ENCODE measurements around the gene DIP2A.
A peak's percentile ranks its signal among the peaks of the same experiment; 100 is the strongest.
"Not testable (repeated sequence)": the region's sequence is repeated elsewhere in the genome, so short reads cannot be mapped to it uniquely, and the experiment has no call there.

DIP2A gene

GRCh38 chr21:46555678-46556077, 97.0 kb downstream of the DIP2A start:
- no peak for DNase-seq (ENCODE audit: low spot score)

- no peak for DNase-seq (ENCODE audit: low spot score)
Measured at GRCh38 chr21:46556802-46557201, 98.1 kb downstream of the DIP2A start.

GRCh38 chr21:46557469-46557868, 98.8 kb downstream of the DIP2A start:
- no peak for DNase-seq (ENCODE audit: low spot score)

GRCh38 chr21:46557919-46558392, 99.3 kb downstream of the DIP2A start:
- DNase-seq (ENCODE audit: low spot score) = no peak

- DNase-seq (ENCODE audit: low spot score) = no peak
Measured at GRCh38 chr21:46559291-46559983, 100.7 kb downstream of the DIP2A start.

- no peak for DNase-seq (ENCODE audit: low spot score)
Measured at GRCh38 chr21:46560568-46561444, 102.1 kb downstream of the DIP2A start.

GRCh38 chr21:46561445-46562090, 102.9 kb downstream of the DIP2A start:
- DNase-seq (ENCODE audit: low spot score) = no peak

- DNase-seq (ENCODE audit: low spot score) = no peak
Measured at GRCh38 chr21:46562472-46562871, 103.8 kb downstream of the DIP2A start.

GRCh38 chr21:46562964-46563607, 104.4 kb downstream of the DIP2A start:
- DNase-seq (ENCODE audit: low spot score) = no peak

GRCh38 chr21:46564391-46564790, 105.7 kb downstream of the DIP2A start:
- DNase-seq (ENCODE audit: low spot score) = no peak

GRCh38 chr21:46567348-46567747, 108.7 kb downstream of the DIP2A start:
- no peak for DNase-seq (ENCODE audit: low spot score)

GRCh38 chr21:46568562-46568961, 109.9 kb downstream of the DIP2A start:
- DNase-seq (ENCODE audit: low spot score) = no peak

GRCh38 chr21:46569081-46569480, 110.4 kb downstream of the DIP2A start:
- peak; percentile 19 for DNase-seq (ENCODE audit: low spot score)

- DNase-seq (ENCODE audit: low spot score) = no peak
Measured at GRCh38 chr21:46570119-46570518, 111.4 kb downstream of the DIP2A start.

GRCh38 chr21:46570631-46571030, 111.9 kb downstream of the DIP2A start:
- no peak for DNase-seq (ENCODE audit: low spot score)

- no peak for DNase-seq (ENCODE audit: low spot score)
Measured at GRCh38 chr21:46572850-46573249, 114.2 kb downstream of the DIP2A start.

GRCh38 chr21:46577786-46578185, 119.1 kb downstream of the DIP2A start:
- not testable (repeated sequence) for DNase-seq (ENCODE audit: low spot score)

- DNase-seq (ENCODE audit: low spot score) = not testable (repeated sequence)
Measured at GRCh38 chr21:46579394-46579793, 120.7 kb downstream of the DIP2A start.

GRCh38 chr21:46581780-46582307, 123.2 kb downstream of the DIP2A start:
- DNase-seq (ENCODE audit: low spot score) = no peak

GRCh38 chr21:46585191-46585953, 126.7 kb downstream of the DIP2A start:
- no peak for DNase-seq (ENCODE audit: low spot score)

GRCh38 chr21:46594276-46594675, 135.6 kb downstream of the DIP2A start:
- DNase-seq (ENCODE audit: low spot score) = no peak

All from AG08395 (cell line).